Keratinocyte (primary cell): Measurements from ENCODE around the gene PRSS48. TPM values are rescaled to one million over a fixed set of nuclear protein-coding genes. Genes with fewer than 3 reads are reported as not detected.

Experiments used
- DNase-seq: peaks from one replicate; pipeline ENCODE4 v3.0.0-alpha.2; 2011; ENCODE audit warnings: low read depth, missing footprints, low spot score
- FAIRE-seq: peaks from 2 replicates; lab custom pipeline; 2011; peaks lifted over from hg19 to GRCh38; lab: Jason Lieb, UNC
- H2AFZ ChIP-seq: 2 replicates; pipeline ENCODE4 v1.6.0; 2012; ENCODE audit warnings: low read length, control low read depth, inconsistent platforms; ENCODE audit not compliant: control insufficient read depth
- H3K27ac ChIP-seq: 2 replicates; pipeline ENCODE4 v1.5.1; 2011; ENCODE audit warnings: low read length; ENCODE audit not compliant: control insufficient read depth, insufficient read depth
- H3K27me3 ChIP-seq: 3 replicates; pipeline ENCODE4 v1.6.0; 2011; ENCODE audit warnings: low read length; ENCODE audit not compliant: control insufficient read depth, insufficient read depth; ENCODE audit errors: extremely low read depth
- H3K36me3 ChIP-seq, 2 experiments: 2 replicates in 1 of 2; 3 replicates in 1 of 2; pipeline ENCODE4 v1.5.1; 2011; ENCODE audit warnings: low read length in 2 of 2, mild to moderate bottlenecking in 1 of 2; ENCODE audit not compliant: control insufficient read depth in 2 of 2, insufficient read depth in 2 of 2; ENCODE audit errors: extremely low read depth in 1 of 2
- H3K4me1 ChIP-seq: 3 replicates; pipeline ENCODE4 v1.5.1; 2011; ENCODE audit warnings: low read length; ENCODE audit not compliant: control insufficient read depth, insufficient read depth; ENCODE audit errors: extremely low read depth
- H3K4me2 ChIP-seq: 3 replicates; pipeline ENCODE4 v1.6.0; 2011; ENCODE audit warnings: low read depth, low read length; ENCODE audit not compliant: control insufficient read depth, insufficient read depth; ENCODE audit errors: extremely low read depth
- H3K4me3 ChIP-seq, 3 experiments: fragments of 200-600 bp in 1 of 3; sonication (generic) in 1 of 3; 2 replicates in 2 of 3; 3 replicates in 1 of 3; pipeline ENCODE4 v1.5.1; 2011 to 2016; ENCODE audit warnings: low read length in 3 of 3, mild to moderate bottlenecking in 3 of 3, control low read depth in 2 of 3, inconsistent platforms in 1 of 3, low read depth in 1 of 3, mixed read lengths in 1 of 3, mixed run types in 1 of 3, moderate library complexity in 1 of 3; ENCODE audit not compliant: control insufficient read depth in 2 of 3, insufficient read depth in 2 of 3; ENCODE audit errors: extremely low read depth in 1 of 3
- H3K79me2 ChIP-seq: 2 replicates; pipeline ENCODE4 v1.6.0; 2012; ENCODE audit warnings: low read length; ENCODE audit not compliant: control insufficient read depth, insufficient read depth
- H3K9ac ChIP-seq: 3 replicates; pipeline ENCODE4 v1.6.0; 2011; ENCODE audit warnings: low read length; ENCODE audit not compliant: control insufficient read depth, insufficient read depth; ENCODE audit errors: extremely low read depth
- H3K9me1 ChIP-seq: 3 replicates; pipeline ENCODE4 v1.6.0; 2011; ENCODE audit warnings: low read length; ENCODE audit not compliant: control insufficient read depth, insufficient read depth; ENCODE audit errors: extremely low read depth
- H3K9me3 ChIP-seq: 2 replicates; pipeline ENCODE4 v1.5.1; 2012; ENCODE audit warnings: low read depth, low read length; ENCODE audit not compliant: control insufficient read depth
- H4K20me1 ChIP-seq: 3 replicates; pipeline ENCODE4 v1.6.0; 2011; ENCODE audit warnings: low read length; ENCODE audit not compliant: control insufficient read depth, insufficient read depth; ENCODE audit errors: extremely low read depth
- CTCF ChIP-seq, 3 experiments: IDR thresholded peaks in 1 of 3; conservative IDR thresholded peaks in 1 of 3; optimal IDR thresholded peaks in 1 of 3; 2 replicates in 2 of 3; 3 replicates in 1 of 3; pipeline versions ENCODE3 to v1.5.1; 2011; ENCODE audit warnings: low read length in 3 of 3, mild to moderate bottlenecking in 3 of 3, moderate library complexity in 2 of 3, control low read depth in 1 of 3, inconsistent platforms in 1 of 3; ENCODE audit not compliant: insufficient read depth in 2 of 3; ENCODE audit errors: extremely low read depth in 1 of 3
- EZH2 ChIP-seq: IDR thresholded peaks from one replicate; pipeline ENCODE4 v1.6.1; 2012; ENCODE audit warnings: inconsistent platforms, mild to moderate bottlenecking, low read length, moderate library complexity
- dilution Hi-C: fragments of 300-500 bp; cut with MboI; formaldehyde crosslinking; loops from one replicate; pipeline ENCODE4 v1.7.0; 2020; ENCODE audit warnings: low sequenced_read_pairs; ENCODE audit not compliant: extremely low pct_ligation_motif_present
- polyA plus RNA-seq, 5 experiments: library from polyadenylated mRNA; depleted of rRNA in 3 of 5; stranded (reverse) in 3 of 5; stranded (forward) in 1 of 5; unstranded in 1 of 5; fragments of >200 nt; gene quantifications; 1 replicate in 1 of 5; 2 replicates in 3 of 5; 3 replicates in 1 of 5; pipeline versions ENCODE4 v1.2.1 to v1.2.3, GENCODE V29; 2011 to 2012; ENCODE audit warnings: missing spikeins in 2 of 5, low read depth in 1 of 5, low replicate concordance in 1 of 5

PRSS48 gene
- polyA plus RNA-seq, 1 donor (not counting 4 experiments of a cell fraction or from before 2014, with no cell fraction given): not detected

GRCh38 chr4:151236036-151236435, 40.9 kb upstream of the PRSS48 start:
- no peak overlapping the region for H3K4me2 ChIP-seq
- H3K36me3 ChIP-seq: no peaks in the 10 kb centered on the region
- no peaks in the 10 kb centered on the region for H3K9me3 ChIP-seq
- H3K4me1 ChIP-seq: peaks cover 2% of the 10 kb centered on the region
- H2AFZ ChIP-seq: no peak overlapping the region
- H3K79me2 ChIP-seq: peaks cover 2% of the 10 kb centered on the region
- no peaks in the 10 kb centered on the region for H3K9me1 ChIP-seq
- no peak overlapping the region for H3K4me3 ChIP-seq
- no peaks in the 10 kb centered on the region for H4K20me1 ChIP-seq
- H3K9ac ChIP-seq: no peak overlapping the region
- no peak for DNase-seq
- H3K27ac ChIP-seq: no peak overlapping the region
- TF ChIP-seq CTCF (optimal IDR thresholded peaks at IDR 0.05 in 1 of 3, IDR thresholded peaks at IDR 0.05 in 1 of 3, conservative IDR thresholded peaks at IDR 0.05 in 1 of 3; ENCODE audit: extremely low read depth in 1 of 3, insufficient read depth in 2 of 3, low read length in 3 of 3) (no peak), EZH2 (no peak)
- no peak for FAIRE-seq
- no peaks in the 10 kb centered on the region for H3K27me3 ChIP-seq
- dilution Hi-C loops: no loop called here

GRCh38 chr4:151238477-151238876, 38.5 kb upstream of the PRSS48 start:
- H3K27ac ChIP-seq: no peak overlapping the region
- DNase-seq (no peak), FAIRE-seq (no peak)
- H3K4me3 ChIP-seq: no peak overlapping the region
- peaks cover 2% of the 10 kb centered on the region for H3K4me1 ChIP-seq
- no peak for TF ChIP-seq CTCF (optimal IDR thresholded peaks at IDR 0.05 in 1 of 3, IDR thresholded peaks at IDR 0.05 in 1 of 3, conservative IDR thresholded peaks at IDR 0.05 in 1 of 3; ENCODE audit: extremely low read depth in 1 of 3, insufficient read depth in 2 of 3, low read length in 3 of 3)
- no peaks in the 10 kb centered on the region for H3K36me3 ChIP-seq
- H3K79me2 ChIP-seq: peaks cover 2% of the 10 kb centered on the region
- no peak overlapping the region for H3K4me2 ChIP-seq
- H2AFZ ChIP-seq: no peak overlapping the region
- no peaks in the 10 kb centered on the region for H4K20me1 ChIP-seq
- H3K9me3 ChIP-seq: no peaks in the 10 kb centered on the region
- dilution Hi-C loops: no loop called here
- no peak overlapping the region for H3K9ac ChIP-seq
- H3K27me3 ChIP-seq: no peaks in the 10 kb centered on the region
- no peaks in the 10 kb centered on the region for H3K9me1 ChIP-seq
